ENCODE measurements around the gene IPO9.

DNA sequence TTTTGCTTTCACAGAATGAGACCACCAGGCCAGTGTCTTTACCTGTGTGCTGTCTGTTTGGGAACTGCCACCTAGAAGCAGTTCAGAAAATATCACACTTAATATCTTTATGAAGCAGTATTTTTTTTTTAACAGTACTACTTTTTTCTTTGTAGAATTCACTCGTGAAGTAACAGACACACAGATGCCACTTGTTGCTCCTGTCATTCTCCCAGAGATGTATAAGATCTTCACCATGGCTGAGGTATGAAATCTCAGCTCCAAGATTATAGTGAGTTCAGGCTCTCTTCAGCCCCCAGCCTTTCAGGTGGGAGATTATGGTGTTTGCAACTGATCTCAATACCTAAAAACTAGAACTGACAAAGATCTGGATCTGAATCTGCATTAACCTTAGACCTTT is 23.0 kb downstream of the IPO9 start:
- no peak for TF ChIP-seq EZH2 (IDR thresholded peaks at IDR 0.05; ENCODE audit: insufficient read depth, low read length)
- TF ChIP-seq, protein P1, sequence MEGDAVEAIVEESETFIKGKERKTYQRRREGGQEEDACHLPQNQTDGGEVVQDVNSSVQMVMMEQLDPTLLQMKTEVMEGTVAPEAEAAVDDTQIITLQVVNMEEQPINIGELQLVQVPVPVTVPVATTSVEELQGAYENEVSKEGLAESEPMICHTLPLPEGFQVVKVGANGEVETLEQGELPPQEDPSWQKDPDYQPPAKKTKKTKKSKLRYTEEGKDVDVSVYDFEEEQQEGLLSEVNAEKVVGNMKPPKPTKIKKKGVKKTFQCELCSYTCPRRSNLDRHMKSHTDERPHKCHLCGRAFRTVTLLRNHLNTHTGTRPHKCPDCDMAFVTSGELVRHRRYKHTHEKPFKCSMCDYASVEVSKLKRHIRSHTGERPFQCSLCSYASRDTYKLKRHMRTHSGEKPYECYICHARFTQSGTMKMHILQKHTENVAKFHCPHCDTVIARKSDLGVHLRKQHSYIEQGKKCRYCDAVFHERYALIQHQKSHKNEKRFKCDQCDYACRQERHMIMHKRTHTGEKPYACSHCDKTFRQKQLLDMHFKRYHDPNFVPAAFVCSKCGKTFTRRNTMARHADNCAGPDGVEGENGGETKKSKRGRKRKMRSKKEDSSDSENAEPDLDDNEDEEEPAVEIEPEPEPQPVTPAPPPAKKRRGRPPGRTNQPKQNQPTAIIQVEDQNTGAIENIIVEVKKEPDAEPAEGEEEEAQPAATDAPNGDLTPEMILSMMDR (IDR thresholded peaks at IDR 0.05; ENCODE audit: insufficient read depth, low read depth, low read length), result no peak

Measured in astrocyte (in vitro differentiated cells and primary cell).